ENCODE data around the gene DNAJC21.

Gene DNAJC21

DNA sequence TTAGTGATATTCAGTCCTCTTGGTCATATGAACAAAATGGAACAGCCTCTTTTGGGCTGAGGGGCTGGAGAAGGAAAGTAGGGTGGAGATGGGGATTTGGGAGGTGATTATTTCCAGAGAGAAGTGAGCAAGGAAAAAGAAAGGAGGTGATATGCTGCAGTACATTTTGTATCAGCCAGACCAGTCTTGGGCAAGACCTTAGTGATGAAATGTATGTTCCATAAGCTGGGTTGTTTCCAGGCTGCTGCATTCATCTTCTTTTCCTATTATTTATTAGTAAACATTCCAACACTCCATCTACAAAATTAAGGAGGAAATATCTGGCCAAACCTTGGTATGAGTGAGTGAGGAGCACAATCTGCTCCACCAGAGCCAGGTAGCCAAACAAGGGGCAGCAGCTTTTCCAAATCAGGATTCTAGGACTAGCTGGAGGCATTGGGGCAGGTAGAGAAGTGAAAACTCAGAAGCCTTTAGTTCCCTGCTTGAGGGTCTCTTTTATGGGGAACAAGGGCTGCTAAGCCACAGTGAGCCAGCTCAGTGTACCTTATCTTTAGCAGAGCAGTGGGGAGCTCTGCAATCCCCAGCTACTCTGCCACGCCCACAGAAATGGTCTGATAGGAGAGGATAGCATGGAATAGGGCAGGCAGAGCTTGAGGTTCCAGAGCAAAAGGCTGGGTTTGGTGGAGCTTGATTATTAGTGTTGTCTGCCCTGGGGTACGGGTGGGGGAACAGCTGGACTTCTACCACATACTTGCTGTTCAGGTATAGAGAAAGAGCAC, 33.5 kb upstream of the DNAJC21 start:
- no peak overlapping the region for H3K27ac ChIP-seq
- TF ChIP-seq, protein P1, sequence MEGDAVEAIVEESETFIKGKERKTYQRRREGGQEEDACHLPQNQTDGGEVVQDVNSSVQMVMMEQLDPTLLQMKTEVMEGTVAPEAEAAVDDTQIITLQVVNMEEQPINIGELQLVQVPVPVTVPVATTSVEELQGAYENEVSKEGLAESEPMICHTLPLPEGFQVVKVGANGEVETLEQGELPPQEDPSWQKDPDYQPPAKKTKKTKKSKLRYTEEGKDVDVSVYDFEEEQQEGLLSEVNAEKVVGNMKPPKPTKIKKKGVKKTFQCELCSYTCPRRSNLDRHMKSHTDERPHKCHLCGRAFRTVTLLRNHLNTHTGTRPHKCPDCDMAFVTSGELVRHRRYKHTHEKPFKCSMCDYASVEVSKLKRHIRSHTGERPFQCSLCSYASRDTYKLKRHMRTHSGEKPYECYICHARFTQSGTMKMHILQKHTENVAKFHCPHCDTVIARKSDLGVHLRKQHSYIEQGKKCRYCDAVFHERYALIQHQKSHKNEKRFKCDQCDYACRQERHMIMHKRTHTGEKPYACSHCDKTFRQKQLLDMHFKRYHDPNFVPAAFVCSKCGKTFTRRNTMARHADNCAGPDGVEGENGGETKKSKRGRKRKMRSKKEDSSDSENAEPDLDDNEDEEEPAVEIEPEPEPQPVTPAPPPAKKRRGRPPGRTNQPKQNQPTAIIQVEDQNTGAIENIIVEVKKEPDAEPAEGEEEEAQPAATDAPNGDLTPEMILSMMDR (IDR thresholded peaks at IDR 0.05) = no peak
- no peak for TF ChIP-seq ZFX (IDR thresholded peaks at IDR 0.05; ENCODE audit: borderline replicate concordance)

- TF ChIP-seq ZFX (IDR thresholded peaks at IDR 0.05; ENCODE audit: borderline replicate concordance) = no peak
- H3K27ac ChIP-seq = no peak overlapping the region
Observed at GRCh38 chr5:34897646-34898045, 31.7 kb upstream of the DNAJC21 start.

DNA sequence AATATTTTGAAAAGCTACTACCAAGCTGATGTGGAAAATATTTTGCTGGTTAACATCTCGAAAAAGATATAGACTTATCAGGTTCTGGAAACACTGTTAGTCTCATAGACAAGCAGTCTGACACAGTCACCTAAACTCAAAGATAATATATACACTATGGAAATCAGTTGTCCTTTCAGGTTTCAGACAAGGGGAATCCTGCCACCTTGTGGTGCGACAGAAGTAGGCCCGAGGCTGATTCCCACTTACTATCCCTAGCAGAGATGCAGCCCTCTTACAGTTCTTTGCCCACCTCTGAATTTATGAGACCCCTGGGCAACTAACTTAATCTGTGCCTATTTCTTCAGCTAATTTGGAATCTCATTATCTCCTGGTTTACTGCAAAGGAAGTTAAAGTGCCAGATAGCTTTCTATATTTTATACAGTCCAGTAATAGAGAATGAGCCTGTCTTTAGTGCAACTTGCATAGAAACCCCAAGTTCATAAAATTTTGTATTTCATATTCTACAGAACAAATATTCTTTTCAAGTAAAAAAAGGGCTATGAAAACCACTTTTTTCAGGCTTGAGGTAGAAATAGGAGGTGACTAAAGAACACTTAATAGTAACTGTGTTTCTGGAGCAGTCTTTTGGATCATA, 31.0 kb upstream of the DNAJC21 start:
- TF ChIP-seq, protein P1 (IDR thresholded peaks at IDR 0.05) = peak; percentile 86
- TF ChIP-seq ZFX (IDR thresholded peaks at IDR 0.05; ENCODE audit: borderline replicate concordance) = no peak
- H3K27ac ChIP-seq = no peak overlapping the region

- no peak for TF ChIP-seq ZFX (IDR thresholded peaks at IDR 0.05; ENCODE audit: borderline replicate concordance)
- TF ChIP-seq, protein P1 (IDR thresholded peaks at IDR 0.05) = no peak
- H3K27ac ChIP-seq = no peak overlapping the region; the same call in 1 of the 2 replicates
Observed at GRCh38 chr5:34899066-34899465, 30.3 kb upstream of the DNAJC21 start.

DNA sequence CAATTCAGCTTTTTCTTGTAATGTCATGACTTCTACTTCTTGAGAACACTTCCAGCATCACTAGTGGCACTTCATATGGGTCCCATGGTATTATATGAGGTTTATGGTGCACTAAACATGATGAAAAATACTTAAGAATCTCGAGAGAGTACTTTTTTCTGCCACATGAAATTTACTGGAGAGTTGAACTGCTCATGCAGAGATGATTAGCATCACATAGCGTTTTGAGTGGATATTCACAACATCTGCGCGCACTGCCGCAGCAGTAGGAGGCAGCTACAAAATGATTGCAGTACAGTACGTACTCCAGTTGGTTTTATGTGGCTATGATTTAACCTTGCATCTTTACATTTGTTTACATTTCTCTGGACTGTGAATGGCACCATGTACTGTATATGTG, 28.7 kb upstream of the DNAJC21 start:
- TF ChIP-seq ZFX (IDR thresholded peaks at IDR 0.05; ENCODE audit: borderline replicate concordance) = no peak
- TF ChIP-seq, protein P1 (IDR thresholded peaks at IDR 0.05) = no peak
- H3K27ac ChIP-seq = no peak overlapping the region

GRCh38 chr5:34903260-34903659, 26.1 kb upstream of the DNAJC21 start:
- no peak for TF ChIP-seq ZFX (IDR thresholded peaks at IDR 0.05; ENCODE audit: borderline replicate concordance)
- TF ChIP-seq, protein P1 (IDR thresholded peaks at IDR 0.05) = no peak
- H3K27ac ChIP-seq = no peak overlapping the region

GRCh38 chr5:34905564-34905963, 23.8 kb upstream of the DNAJC21 start:
- H3K27ac ChIP-seq = no peak overlapping the region
- no peak for TF ChIP-seq ZFX (IDR thresholded peaks at IDR 0.05; ENCODE audit: borderline replicate concordance)
- TF ChIP-seq, protein P1 (IDR thresholded peaks at IDR 0.05) = peak; percentile 71
